OCI-LY7 (cell line): Measurements from ENCODE around the gene EYA3.

Experiments used
- CTCF ChIP-seq: fragments of 200-600 bp; sonication (generic); conservative IDR thresholded peaks from 2 replicates; pipeline ENCODE4 v1.5.1; 2014; ENCODE audit warnings: mild to moderate bottlenecking, antibody characterized with exemption, low read length, moderate library complexity, mixed read lengths
- EZH2phosphoT487 ChIP-seq: fragments of 200-600 bp; sonication (generic); IDR thresholded peaks from 2 replicates; pipeline ENCODE4 v1.6.1; 2018; ENCODE audit warnings: low read depth, borderline replicate concordance, mild to moderate bottlenecking, mixed run types, antibody characterized with exemption, low read length, moderate library complexity, mixed read lengths

- TF ChIP-seq CTCF (no peak), EZH2phosphoT487 (no peak)
Observed at GRCh38 chr1:28035420-28035819, 53.0 kb downstream of the EYA3 start.
